GM12878 (cell line): ENCODE results near the gene IRF1. TPM values are rescaled to one million over a fixed set of nuclear protein-coding genes. Genes with fewer than 3 reads are reported as not detected.

Source experiments
- BMI1 ChIP-seq: fragments of 450-650 bp; IDR thresholded peaks from 2 replicates; pipeline ENCODE4 v1.6.1; 2016; ENCODE audit warnings: mild to moderate bottlenecking, moderate library complexity, borderline replicate concordance
- CBX3 ChIP-seq: fragments of 200-600 bp; sonication (generic); IDR thresholded peaks from 2 replicates; pipeline ENCODE4 v1.6.1; 2016; ENCODE audit warnings: low read depth, borderline replicate concordance
- CEBPB ChIP-seq, 2 experiments: fragments of 150-350 bp in 1 of 2; IDR thresholded peaks; 2 replicates each; pipeline ENCODE4 v1.6.1; 2012 to 2014; ENCODE audit warnings: low read depth in 2 of 2, low read length in 2 of 2, borderline replicate concordance in 1 of 2, inconsistent platforms in 1 of 2
- MEF2B ChIP-seq: fragments of 450-650 bp; IDR thresholded peaks from 2 replicates; pipeline ENCODE4 v1.6.1; 2018; ENCODE audit warnings: mild to moderate bottlenecking, moderate library complexity; ENCODE audit not compliant: partially characterized antibody, poor library complexity, severe bottlenecking
- NFXL1 ChIP-seq: fragments of 450-650 bp; IDR thresholded peaks from 2 replicates; pipeline ENCODE4 v1.6.1; 2017; ENCODE audit warnings: antibody characterized with exemption, mild to moderate bottlenecking, borderline replicate concordance
- NFYA ChIP-seq: IDR thresholded peaks from 2 replicates; pipeline ENCODE4 v1.6.1; 2011; ENCODE audit warnings: low read depth, mild to moderate bottlenecking, low read length, improper control_type of control experiment, borderline replicate concordance
- NR2C2 ChIP-seq: IDR thresholded peaks from 2 replicates; pipeline ENCODE4 v1.6.1; 2011; ENCODE audit warnings: borderline replicate concordance, low read depth; ENCODE audit not compliant: control insufficient read depth, insufficient read length
- RFX5 ChIP-seq: IDR thresholded peaks from 2 replicates; pipeline ENCODE4 v1.6.1; 2011; ENCODE audit warnings: low read depth, low read length, improper control_type of control experiment
- SMAD5 ChIP-seq: IDR thresholded peaks from 2 replicates; pipeline ENCODE4 v1.6.1; 2016; ENCODE audit warnings: antibody characterized with exemption, low read depth
- SMARCA5 ChIP-seq: fragments of 450-650 bp; IDR thresholded peaks from 2 replicates; pipeline ENCODE4 v1.6.1; 2017; ENCODE audit warnings: mild to moderate bottlenecking
- TARDBP ChIP-seq: IDR thresholded peaks from 2 replicates; pipeline ENCODE4 v1.6.1; 2016; ENCODE audit warnings: borderline replicate concordance
- WRNIP1 ChIP-seq: IDR thresholded peaks from 2 replicates; pipeline ENCODE4 v1.6.1; 2011; ENCODE audit warnings: low read depth, low read length, improper control_type of control experiment, borderline replicate concordance
- ZNF24 ChIP-seq: fragments of 450-650 bp; IDR thresholded peaks from 2 replicates; pipeline ENCODE4 v1.6.1; 2017; ENCODE audit warnings: antibody characterized with exemption, mild to moderate bottlenecking
- ZNF274 ChIP-seq: IDR thresholded peaks from one replicate; pipeline ENCODE4 v1.8.0; 2011; ENCODE audit not compliant: insufficient read length, insufficient read depth
- polyA plus RNA-seq, 11 experiments: library from polyadenylated mRNA; depleted of rRNA in 4 of 11; unstranded in 6 of 11; stranded (reverse) in 5 of 11; fragments of >200 nt; fragmentation: Nextera tagmentation in 4 of 11; fragmentation: Illumina TruSeq in 1 of 11; extraction: Ambion mirVana in 4 of 11; extraction: Trizol in 1 of 11; gene quantifications; 1 replicate in 1 of 11; 2 replicates in 10 of 11; pipeline versions ENCODE4 v1.2.1 to v1.2.3, GENCODE V29; 2011 to 2016; ENCODE audit warnings: inconsistent platforms in 2 of 11, missing spikeins in 2 of 11, low read depth in 1 of 11
- total RNA-seq, 4 experiments: library from RNA; depleted of rRNA in 3 of 4; stranded (reverse); fragments of >200 nt in 3 of 4; fragmentation: Illumina TruSeq in 1 of 4; extraction: Trizol in 1 of 4; gene quantifications; 2 replicates each; pipeline versions ENCODE4 v1.2.1 to v1.2.3, GENCODE V29; 2013 to 2021
- TF ChIP-seq, protein P1 (sequence below): fragments of 450-650 bp; formaldehyde crosslinking; IDR thresholded peaks from 2 replicates; pipeline ENCODE4 v1.4.0; 2020; ENCODE audit warnings: mild to moderate bottlenecking, moderate library complexity
- TF ChIP-seq, protein P2 (sequence below): fragments of 450-650 bp; IDR thresholded peaks from 2 replicates; pipeline ENCODE4 v1.6.1; 2016; ENCODE audit warnings: mild to moderate bottlenecking
- TF ChIP-seq, protein P3 (sequence below): fragments of 450-650 bp; IDR thresholded peaks from 2 replicates; pipeline ENCODE4 v1.6.1; 2016; ENCODE audit warnings: mild to moderate bottlenecking, moderate library complexity, borderline replicate concordance
- TF ChIP-seq, protein P4 (sequence below): fragments of 450-650 bp; IDR thresholded peaks from 2 replicates; pipeline ENCODE4 v1.6.1; 2017; ENCODE audit warnings: antibody characterized with exemption, mild to moderate bottlenecking, moderate library complexity

IRF1 gene
- total and polyA plus RNA-seq, 10 of the 15 experiments (the other 5 are each of a cell fraction or from before 2014, with no cell fraction given): 6.9 to 68.0 (median 49.6) TPM

DNA sequence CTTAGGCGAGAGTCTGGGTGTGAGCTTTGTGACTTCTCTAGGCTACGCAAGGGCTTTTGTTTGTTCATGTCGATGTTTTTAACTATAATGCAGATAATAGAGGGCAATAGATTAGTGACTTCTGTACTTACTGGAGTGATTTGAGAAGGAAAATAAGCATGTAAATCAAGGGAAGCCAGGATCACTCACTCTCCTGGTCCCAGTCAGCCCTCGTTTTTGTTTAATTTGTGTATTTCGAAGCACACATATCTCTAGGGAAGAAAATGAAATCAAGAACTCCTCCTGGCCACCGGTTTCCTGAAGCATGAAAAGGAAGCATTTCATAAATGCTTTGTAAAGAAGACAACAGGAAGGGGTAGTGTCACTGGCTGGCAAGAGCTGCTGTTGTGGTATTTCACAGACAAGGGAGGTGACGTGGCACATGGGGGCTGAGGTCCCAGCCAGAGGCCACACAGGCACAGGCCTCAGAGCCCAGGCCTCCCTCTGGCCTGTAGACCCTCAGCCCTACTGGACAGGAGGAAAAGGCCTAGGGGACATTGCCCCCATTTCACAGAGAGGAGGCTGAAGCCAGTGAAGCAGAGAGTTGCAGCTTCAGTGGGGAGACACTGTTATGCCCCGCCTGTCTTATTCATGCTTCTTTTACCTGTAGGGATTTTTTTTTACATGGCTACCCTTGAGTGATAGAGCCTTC lies 34.1 kb downstream of the IRF1 start (continued):
- TF ChIP-seq NR2C2 (no peak), NFYA (no peak), MEF2B (peak; percentile 9), ZNF24 (no peak), NFXL1 (no peak), ZNF274 (no peak), SMAD5 (no peak), TARDBP (no peak), WRNIP1 (no peak), CEBPB (IDR thresholded peaks at IDR 0.05; ENCODE audit: borderline replicate concordance in 1 of 2, low read depth in 2 of 2, low read length in 2 of 2) (no peak), BMI1 (no peak), RFX5 (no peak), SMARCA5 (no peak), CBX3 (no peak)
- TF ChIP-seq, protein P1, sequence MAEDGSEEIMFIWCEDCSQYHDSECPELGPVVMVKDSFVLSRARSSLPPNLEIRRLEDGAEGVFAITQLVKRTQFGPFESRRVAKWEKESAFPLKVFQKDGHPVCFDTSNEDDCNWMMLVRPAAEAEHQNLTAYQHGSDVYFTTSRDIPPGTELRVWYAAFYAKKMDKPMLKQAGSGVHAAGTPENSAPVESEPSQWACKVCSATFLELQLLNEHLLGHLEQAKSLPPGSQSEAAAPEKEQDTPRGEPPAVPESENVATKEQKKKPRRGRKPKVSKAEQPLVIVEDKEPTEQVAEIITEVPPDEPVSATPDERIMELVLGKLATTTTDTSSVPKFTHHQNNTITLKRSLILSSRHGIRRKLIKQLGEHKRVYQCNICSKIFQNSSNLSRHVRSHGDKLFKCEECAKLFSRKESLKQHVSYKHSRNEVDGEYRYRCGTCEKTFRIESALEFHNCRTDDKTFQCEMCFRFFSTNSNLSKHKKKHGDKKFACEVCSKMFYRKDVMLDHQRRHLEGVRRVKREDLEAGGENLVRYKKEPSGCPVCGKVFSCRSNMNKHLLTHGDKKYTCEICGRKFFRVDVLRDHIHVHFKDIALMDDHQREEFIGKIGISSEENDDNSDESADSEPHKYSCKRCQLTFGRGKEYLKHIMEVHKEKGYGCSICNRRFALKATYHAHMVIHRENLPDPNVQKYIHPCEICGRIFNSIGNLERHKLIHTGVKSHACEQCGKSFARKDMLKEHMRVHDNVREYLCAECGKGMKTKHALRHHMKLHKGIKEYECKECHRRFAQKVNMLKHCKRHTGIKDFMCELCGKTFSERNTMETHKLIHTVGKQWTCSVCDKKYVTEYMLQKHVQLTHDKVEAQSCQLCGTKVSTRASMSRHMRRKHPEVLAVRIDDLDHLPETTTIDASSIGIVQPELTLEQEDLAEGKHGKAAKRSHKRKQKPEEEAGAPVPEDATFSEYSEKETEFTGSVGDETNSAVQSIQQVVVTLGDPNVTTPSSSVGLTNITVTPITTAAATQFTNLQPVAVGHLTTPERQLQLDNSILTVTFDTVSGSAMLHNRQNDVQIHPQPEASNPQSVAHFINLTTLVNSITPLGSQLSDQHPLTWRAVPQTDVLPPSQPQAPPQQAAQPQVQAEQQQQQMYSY: no peak
- TF ChIP-seq, protein P2, sequence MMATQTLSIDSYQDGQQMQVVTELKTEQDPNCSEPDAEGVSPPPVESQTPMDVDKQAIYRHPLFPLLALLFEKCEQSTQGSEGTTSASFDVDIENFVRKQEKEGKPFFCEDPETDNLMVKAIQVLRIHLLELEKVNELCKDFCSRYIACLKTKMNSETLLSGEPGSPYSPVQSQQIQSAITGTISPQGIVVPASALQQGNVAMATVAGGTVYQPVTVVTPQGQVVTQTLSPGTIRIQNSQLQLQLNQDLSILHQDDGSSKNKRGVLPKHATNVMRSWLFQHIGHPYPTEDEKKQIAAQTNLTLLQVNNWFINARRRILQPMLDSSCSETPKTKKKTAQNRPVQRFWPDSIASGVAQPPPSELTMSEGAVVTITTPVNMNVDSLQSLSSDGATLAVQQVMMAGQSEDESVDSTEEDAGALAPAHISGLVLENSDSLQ: peak; percentile 16; the same call in 1 of the 2 replicates
- TF ChIP-seq, protein P3, sequence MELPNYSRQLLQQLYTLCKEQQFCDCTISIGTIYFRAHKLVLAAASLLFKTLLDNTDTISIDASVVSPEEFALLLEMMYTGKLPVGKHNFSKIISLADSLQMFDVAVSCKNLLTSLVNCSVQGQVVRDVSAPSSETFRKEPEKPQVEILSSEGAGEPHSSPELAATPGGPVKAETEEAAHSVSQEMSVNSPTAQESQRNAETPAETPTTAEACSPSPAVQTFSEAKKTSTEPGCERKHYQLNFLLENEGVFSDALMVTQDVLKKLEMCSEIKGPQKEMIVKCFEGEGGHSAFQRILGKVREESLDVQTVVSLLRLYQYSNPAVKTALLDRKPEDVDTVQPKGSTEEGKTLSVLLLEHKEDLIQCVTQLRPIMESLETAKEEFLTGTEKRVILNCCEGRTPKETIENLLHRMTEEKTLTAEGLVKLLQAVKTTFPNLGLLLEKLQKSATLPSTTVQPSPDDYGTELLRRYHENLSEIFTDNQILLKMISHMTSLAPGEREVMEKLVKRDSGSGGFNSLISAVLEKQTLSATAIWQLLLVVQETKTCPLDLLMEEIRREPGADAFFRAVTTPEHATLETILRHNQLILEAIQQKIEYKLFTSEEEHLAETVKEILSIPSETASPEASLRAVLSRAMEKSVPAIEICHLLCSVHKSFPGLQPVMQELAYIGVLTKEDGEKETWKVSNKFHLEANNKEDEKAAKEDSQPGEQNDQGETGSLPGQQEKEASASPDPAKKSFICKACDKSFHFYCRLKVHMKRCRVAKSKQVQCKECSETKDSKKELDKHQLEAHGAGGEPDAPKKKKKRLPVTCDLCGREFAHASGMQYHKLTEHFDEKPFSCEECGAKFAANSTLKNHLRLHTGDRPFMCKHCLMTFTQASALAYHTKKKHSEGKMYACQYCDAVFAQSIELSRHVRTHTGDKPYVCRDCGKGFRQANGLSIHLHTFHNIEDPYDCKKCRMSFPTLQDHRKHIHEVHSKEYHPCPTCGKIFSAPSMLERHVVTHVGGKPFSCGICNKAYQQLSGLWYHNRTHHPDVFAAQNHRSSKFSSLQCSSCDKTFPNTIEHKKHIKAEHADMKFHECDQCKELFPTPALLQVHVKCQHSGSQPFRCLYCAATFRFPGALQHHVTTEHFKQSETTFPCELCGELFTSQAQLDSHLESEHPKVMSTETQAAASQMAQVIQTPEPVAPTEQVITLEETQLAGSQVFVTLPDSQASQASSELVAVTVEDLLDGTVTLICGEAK: no peak
- TF ChIP-seq, protein P4, sequence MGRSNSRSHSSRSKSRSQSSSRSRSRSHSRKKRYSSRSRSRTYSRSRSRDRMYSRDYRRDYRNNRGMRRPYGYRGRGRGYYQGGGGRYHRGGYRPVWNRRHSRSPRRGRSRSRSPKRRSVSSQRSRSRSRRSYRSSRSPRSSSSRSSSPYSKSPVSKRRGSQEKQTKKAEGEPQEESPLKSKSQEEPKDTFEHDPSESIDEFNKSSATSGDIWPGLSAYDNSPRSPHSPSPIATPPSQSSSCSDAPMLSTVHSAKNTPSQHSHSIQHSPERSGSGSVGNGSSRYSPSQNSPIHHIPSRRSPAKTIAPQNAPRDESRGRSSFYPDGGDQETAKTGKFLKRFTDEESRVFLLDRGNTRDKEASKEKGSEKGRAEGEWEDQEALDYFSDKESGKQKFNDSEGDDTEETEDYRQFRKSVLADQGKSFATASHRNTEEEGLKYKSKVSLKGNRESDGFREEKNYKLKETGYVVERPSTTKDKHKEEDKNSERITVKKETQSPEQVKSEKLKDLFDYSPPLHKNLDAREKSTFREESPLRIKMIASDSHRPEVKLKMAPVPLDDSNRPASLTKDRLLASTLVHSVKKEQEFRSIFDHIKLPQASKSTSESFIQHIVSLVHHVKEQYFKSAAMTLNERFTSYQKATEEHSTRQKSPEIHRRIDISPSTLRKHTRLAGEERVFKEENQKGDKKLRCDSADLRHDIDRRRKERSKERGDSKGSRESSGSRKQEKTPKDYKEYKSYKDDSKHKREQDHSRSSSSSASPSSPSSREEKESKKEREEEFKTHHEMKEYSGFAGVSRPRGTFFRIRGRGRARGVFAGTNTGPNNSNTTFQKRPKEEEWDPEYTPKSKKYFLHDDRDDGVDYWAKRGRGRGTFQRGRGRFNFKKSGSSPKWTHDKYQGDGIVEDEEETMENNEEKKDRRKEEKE: no peak
